Bronchial epithelial cell (primary cell): ENCODE results near the gene SFTPA2. TPM values are rescaled to one million over a fixed set of nuclear protein-coding genes. Genes with fewer than 3 reads are reported as not detected.

Experiments
- DNase-seq: peaks from one replicate; pipeline ENCODE4 v3.0.0-alpha.2; 2010; ENCODE audit warnings: low read depth
- FAIRE-seq: peaks from 2 replicates; lab custom pipeline; 2011; peaks lifted over from hg19 to GRCh38; lab: Jason Lieb, UNC
- H3K27me3 ChIP-seq: 2 replicates; pipeline ENCODE4 v1.5.1; 2011; ENCODE audit warnings: low read length; ENCODE audit not compliant: control insufficient read depth, insufficient read depth
- H3K36me3 ChIP-seq: 2 replicates; pipeline ENCODE4 v1.5.1; 2011; ENCODE audit warnings: low read length; ENCODE audit not compliant: control insufficient read depth, insufficient read depth
- H3K4me3 ChIP-seq: 2 replicates; pipeline ENCODE4 v1.5.1; 2011; ENCODE audit warnings: mild to moderate bottlenecking, low read depth, low read length, control low read depth
- CTCF ChIP-seq: IDR thresholded peaks from 2 replicates; pipeline ENCODE4 v1.5.1; 2011; ENCODE audit warnings: mild to moderate bottlenecking, moderate library complexity, low read length, control low read depth, inconsistent platforms; ENCODE audit not compliant: insufficient read depth, severe bottlenecking
- total RNA-seq: library from RNA; depleted of rRNA; stranded (reverse); fragments of >200 nt; gene quantifications from 2 replicates; pipeline ENCODE4 v1.2.1, GENCODE V29; 2014

SFTPA2 gene
- total RNA-seq = not detected in 2 replicates

GRCh38 chr10:79560160-79560709 lies at the start of gene SFTPA2:
SFTPA2 (minus strand) TSS chr10:79560407; CDS start chr10:79559483, 924 bp downstream.
- peak; percentile 18 for DNase-seq
- Histone ChIP-seq H3K27me3 (no peaks in the 10 kb centered on the region), H3K36me3 (no peaks in the 10 kb centered on the region), H3K4me3 (no peak within 1 kb of the TSS)
- no peak for TF ChIP-seq CTCF
- FAIRE-seq = no peak

GRCh38 chr10:79608505-79609375 lies 48.5 kb upstream of the SFTPA2 start:
- Histone ChIP-seq H3K27me3 (peaks cover 2% of the 10 kb centered on the region), H3K4me3 (no peak overlapping the region), H3K36me3 (no peaks in the 10 kb centered on the region)
- FAIRE-seq (no peak), DNase-seq (peak; percentile 8)
- peak; percentile 41 for TF ChIP-seq CTCF

- TF ChIP-seq CTCF = no peak
- no peak for DNase-seq
- no peak for FAIRE-seq
- Histone ChIP-seq H3K27me3 (peaks cover 2% of the 10 kb centered on the region), H3K36me3 (no peaks in the 10 kb centered on the region), H3K4me3 (no peak overlapping the region)
Observed at GRCh38 chr10:79605308-79605707, 45.1 kb upstream of the SFTPA2 start.

GRCh38 chr10:79604294-79604693 lies 44.1 kb upstream of the SFTPA2 start:
- no peak for DNase-seq
- Histone ChIP-seq H3K4me3 (no peak overlapping the region), H3K27me3 (peaks cover 2% of the 10 kb centered on the region), H3K36me3 (no peaks in the 10 kb centered on the region)
- no peak for TF ChIP-seq CTCF
- no peak for FAIRE-seq

GRCh38 chr10:79602953-79603352 lies 42.7 kb upstream of the SFTPA2 start:
- no peak for DNase-seq
- Histone ChIP-seq H3K27me3 (peaks cover 2% of the 10 kb centered on the region), H3K4me3 (no peak overlapping the region), H3K36me3 (no peaks in the 10 kb centered on the region)
- TF ChIP-seq CTCF = no peak
- no peak for FAIRE-seq
